Duodenal mucosa (tissue), 2 donors: ENCODE data around the gene FRMD4A.
"Not testable (repeated sequence)": the region's sequence is repeated elsewhere in the genome, so short reads cannot be mapped to it uniquely, and the experiment has no call there.

ENCODE experiments used
- H3K27ac ChIP-seq: one replicate; pipeline ENCODE4 v1.7.0; 2013; ENCODE audit warnings: low read depth, low read length
- H3K27me3 ChIP-seq, 2 donors: one replicate each; pipeline ENCODE4 v1.7.0; 2013; ENCODE audit warnings: low read length in 2 of 2, control low read depth in 1 of 2; ENCODE audit not compliant: insufficient read depth in 2 of 2, control insufficient read depth in 1 of 2
- H3K36me3 ChIP-seq, 2 donors: one replicate each; pipeline ENCODE4 v1.7.0; 2013; ENCODE audit warnings: low read length in 2 of 2, control low read depth in 1 of 2; ENCODE audit not compliant: insufficient read depth in 2 of 2, control insufficient read depth in 1 of 2
- H3K4me1 ChIP-seq, 2 donors: one replicate each; pipeline ENCODE4 v1.7.0; 2013; ENCODE audit warnings: low read length in 2 of 2, control low read depth in 1 of 2; ENCODE audit not compliant: insufficient read depth in 2 of 2, control insufficient read depth in 1 of 2
- H3K4me3 ChIP-seq, 2 donors: one replicate each; pipeline ENCODE4 v1.7.0; 2013; ENCODE audit warnings: low read length in 2 of 2, low read depth in 1 of 2
- H3K9ac ChIP-seq, 2 donors: one replicate each; pipeline ENCODE4 v1.7.0; 2013; ENCODE audit warnings: low read length in 2 of 2, low read depth in 1 of 2
- H3K9me3 ChIP-seq, 2 donors: one replicate each; pipeline ENCODE4 v1.7.0; 2013; ENCODE audit warnings: low read length in 2 of 2, control low read depth in 1 of 2; ENCODE audit not compliant: control insufficient read depth in 1 of 2

The FRMD4A gene

DNA sequence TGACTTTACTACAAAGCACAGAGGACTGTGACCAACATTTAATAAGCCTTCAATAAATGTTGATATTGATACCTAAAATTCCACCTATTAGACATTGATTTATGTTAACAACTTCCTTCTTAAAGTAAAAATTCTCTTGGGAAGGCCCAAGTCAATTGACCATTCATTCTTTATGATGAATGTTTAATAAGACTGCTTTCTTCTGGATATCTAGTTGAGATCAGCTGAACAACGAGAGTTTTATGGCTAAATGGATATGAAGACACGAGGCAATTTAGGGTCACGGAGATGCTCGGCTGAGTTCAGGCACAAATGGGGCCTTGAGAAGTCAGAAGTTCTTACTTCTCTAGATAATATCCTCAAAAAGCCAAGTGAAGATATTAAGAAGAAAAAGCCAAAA lies 258.8 kb downstream of the FRMD4A start:
- no peak overlapping the region for H3K9ac ChIP-seq
- H3K36me3 ChIP-seq = no peaks in the 10 kb centered on the region
- no peaks in the 10 kb centered on the region for H3K27me3 ChIP-seq
- H3K4me1 ChIP-seq = no peaks in the 10 kb centered on the region
- no peak overlapping the region for H3K27ac ChIP-seq
- H3K4me3 ChIP-seq = no peak overlapping the region
- H3K9me3 ChIP-seq = no peaks in the 10 kb centered on the region

DNA sequence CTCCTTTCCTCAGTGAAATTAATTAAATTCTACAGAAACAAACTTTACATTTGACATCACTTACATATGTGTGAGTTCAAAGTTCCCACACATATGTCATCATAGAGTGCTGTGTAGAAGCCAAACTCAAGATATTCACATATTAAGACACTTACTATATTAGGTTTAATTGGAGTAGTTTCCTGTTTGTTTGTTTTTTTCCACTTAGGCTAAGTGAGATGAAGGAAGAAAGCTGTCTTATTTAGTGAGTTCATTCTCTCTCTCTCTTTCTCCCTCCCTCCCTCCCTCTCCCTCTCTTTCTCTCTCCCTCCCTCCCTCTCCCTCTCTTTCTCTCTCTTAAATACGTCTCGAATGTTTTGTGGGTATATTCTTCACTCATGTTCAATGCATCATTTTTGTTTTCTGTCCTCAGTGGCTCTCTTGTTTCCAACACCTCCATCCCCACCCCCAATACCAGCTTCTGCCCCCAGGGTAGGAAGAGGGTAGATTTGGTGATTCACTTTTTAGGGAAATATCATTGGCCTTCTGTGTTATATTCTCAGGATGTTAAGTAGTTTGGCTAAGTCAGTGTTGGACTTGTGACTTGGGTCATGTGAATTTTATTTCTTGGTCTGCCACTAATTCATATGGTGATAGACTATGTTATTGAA lies 262.0 kb downstream of the FRMD4A start:
- no peaks in the 10 kb centered on the region for H3K4me1 ChIP-seq
- H3K27ac ChIP-seq = no peak overlapping the region
- H3K9me3 ChIP-seq = no peaks in the 10 kb centered on the region
- no peaks in the 10 kb centered on the region for H3K36me3 ChIP-seq
- no peak overlapping the region for H3K9ac ChIP-seq
- H3K4me3 ChIP-seq = no peak overlapping the region
- H3K27me3 ChIP-seq = no peaks in the 10 kb centered on the region

DNA sequence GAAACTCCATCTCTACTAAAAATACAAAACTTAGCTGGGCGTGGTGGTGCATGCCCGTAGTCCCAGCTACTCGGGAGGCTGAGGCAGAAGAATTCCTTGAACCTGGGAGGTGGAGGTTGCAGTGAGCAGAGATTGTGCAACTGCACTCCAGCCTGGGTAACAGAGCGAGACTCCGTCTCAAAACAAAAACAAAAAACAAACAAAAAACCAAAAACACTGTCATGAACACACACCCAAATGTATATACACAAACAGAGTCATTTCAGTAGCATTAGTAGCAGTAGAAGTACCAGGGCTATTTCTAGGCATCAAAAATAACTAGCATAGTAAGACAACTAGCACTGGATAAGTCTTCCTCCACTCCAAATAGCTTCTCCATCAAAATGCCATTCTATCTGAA lies 263.1 kb downstream of the FRMD4A start:
- H3K4me1 ChIP-seq, H3K36me3 ChIP-seq, H3K9ac ChIP-seq, H3K4me3 ChIP-seq, H3K9me3 ChIP-seq, H3K27me3 ChIP-seq, H3K27ac ChIP-seq: not testable (repeated sequence)

DNA sequence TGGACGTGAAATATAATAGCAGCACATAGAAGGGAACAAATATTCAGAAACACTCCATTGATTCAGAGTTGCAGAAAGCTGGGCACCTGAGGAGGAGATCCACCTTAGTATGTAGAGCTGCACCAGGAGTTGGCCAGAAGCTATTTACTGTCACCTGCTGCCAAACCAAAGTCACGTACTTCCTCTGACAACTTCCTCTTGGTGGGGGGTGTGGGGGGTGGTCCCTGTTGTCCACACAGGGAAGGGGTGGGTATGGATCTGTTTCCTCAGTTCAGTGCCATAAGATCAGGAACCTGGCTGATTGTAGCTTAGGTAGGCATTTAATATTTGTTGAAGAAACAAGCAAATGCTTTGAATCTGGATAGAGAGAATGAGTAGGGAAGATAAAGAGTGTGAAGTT lies 264.6 kb downstream of the FRMD4A start:
- H3K36me3 ChIP-seq = no peaks in the 10 kb centered on the region

DNA sequence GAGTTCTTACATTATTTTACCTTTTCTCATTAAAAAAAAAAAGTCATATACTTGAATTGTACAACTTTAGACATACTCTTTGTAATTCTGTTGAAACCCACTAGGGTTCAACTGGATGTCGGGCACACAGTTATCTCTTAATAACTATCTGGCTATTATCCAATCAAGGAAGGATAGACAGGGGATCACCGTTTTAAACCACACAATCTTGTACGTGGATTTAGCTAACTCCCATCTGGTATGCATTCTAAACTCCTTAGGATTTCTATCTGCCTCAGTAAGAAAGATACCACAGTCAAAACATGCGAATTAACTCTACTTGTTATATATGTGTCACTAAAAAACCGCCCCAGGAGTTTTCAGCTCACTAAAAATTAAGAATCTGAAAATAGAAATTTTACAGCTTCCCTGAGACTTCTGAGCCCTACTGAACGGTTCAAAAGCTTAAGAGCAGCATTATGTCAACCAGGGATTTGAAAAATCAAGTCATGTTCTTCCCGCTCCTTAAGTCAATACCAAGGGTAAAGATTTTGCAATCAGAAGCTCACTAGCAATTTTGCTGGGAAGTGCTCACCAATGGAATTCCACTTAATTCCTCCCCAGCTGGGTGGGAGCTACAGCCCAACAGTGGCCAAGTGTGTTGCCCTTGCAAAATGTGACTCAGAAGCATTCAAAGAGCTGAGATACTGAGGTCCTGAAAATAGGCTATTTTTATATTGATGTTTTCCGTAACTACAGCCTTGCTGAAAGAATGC lies 267.0 kb downstream of the FRMD4A start:
- Histone ChIP-seq H3K4me3 (no peak overlapping the region), H3K36me3 (no peaks in the 10 kb centered on the region), H3K27ac (no peak overlapping the region), H3K9me3 (no peaks in the 10 kb centered on the region), H3K27me3 (peaks cover 0 to 2% of the 10 kb centered on the region in 2 donors), H3K9ac (no peak overlapping the region), H3K4me1 (no peaks in the 10 kb centered on the region)

More for the DNA sequence above, 264.6 kb downstream of the FRMD4A start:
- no peaks in the 10 kb centered on the region for H3K9me3 ChIP-seq
- H3K4me3 ChIP-seq = no peak overlapping the region
- no peak overlapping the region for H3K27ac ChIP-seq
- H3K4me1 ChIP-seq = no peaks in the 10 kb centered on the region
- no peak overlapping the region for H3K9ac ChIP-seq
- peaks cover 0 to 2% of the 10 kb centered on the region in 2 donors for H3K27me3 ChIP-seq

DNA sequence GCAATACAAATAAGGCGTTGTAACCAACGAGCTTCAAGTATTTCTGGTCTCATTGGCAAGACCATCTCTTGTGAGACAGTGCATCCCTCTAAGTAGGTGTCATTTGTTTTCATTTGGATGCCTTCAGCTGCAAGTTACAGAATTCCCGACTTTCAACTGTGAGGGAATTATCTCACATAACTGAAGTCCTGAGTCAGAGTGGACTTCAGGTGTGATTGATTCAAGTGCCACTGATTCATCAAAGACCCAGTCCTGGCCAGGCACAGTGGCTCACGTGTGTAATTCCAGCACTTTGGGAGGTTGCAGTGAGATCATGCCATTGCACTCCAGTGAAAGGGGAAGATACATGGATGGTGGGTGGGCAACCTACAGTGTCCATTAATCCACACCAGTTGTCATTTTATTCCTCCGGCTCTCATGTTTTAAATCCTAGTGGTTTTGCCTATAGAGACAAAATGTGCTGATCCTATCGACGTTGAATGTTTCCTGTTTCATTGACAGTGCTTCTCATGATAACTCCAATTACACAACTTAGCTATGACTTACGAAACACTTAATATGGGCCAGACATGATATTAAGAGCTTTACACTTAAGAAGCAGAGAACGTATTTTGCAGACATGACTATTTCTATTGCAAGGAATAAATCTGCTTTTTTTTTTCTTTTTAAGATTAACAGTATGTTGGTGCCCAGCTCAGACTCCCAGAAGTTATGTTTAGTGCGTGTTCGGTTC lies 268.0 kb downstream of the FRMD4A start:
- no peaks in the 10 kb centered on the region for H3K36me3 ChIP-seq
- no peak overlapping the region for H3K27ac ChIP-seq

DNA sequence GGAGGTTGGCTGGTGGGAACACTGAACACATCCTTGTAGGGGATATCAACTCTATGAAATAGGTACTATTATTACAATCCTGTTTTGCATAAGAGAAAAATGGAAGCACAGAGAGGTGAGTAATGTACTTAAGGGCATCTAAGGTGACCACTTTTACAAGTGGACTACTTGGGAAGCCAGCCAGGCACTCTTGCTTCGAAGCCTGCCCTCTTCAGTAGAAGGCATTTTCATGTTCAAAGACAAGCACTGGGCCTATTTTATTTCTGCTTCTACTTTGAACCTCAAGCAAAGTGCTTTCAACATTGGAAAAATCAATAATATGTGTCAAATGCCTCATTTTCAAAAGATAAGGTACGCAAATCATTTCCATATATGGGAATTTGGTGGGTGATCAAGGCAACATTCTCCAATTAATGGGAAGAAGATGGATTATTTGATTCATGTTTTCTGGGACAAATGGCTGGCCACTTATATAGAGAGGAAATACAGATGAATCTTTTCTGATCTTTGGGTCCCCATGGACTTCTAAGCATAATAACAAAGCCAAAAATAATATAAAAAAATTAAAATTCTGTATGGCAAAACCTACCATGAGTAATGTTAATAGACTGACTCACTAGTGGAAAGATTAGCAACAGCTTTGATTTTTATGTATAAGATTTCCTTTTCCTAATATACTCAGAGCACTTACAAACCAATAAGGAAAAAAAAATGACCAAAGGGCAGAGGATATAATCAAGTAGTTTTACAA lies 270.2 kb downstream of the FRMD4A start:
- no peaks in the 10 kb centered on the region for H3K9me3 ChIP-seq
- H3K27me3 ChIP-seq = peaks cover 0 to 2% of the 10 kb centered on the region in 2 donors
- H3K4me3 ChIP-seq = no peak overlapping the region
- H3K9ac ChIP-seq = no peak overlapping the region
- H3K27ac ChIP-seq = no peak overlapping the region
- no peaks in the 10 kb centered on the region for H3K36me3 ChIP-seq
- H3K4me1 ChIP-seq = no peaks in the 10 kb centered on the region

More for the DNA sequence above, 268.0 kb downstream of the FRMD4A start:
- H3K4me1 ChIP-seq = no peaks in the 10 kb centered on the region
- no peak overlapping the region for H3K4me3 ChIP-seq
- H3K27me3 ChIP-seq = peaks cover 0 to 2% of the 10 kb centered on the region in 2 donors
- no peaks in the 10 kb centered on the region for H3K9me3 ChIP-seq
- no peak overlapping the region for H3K9ac ChIP-seq

DNA sequence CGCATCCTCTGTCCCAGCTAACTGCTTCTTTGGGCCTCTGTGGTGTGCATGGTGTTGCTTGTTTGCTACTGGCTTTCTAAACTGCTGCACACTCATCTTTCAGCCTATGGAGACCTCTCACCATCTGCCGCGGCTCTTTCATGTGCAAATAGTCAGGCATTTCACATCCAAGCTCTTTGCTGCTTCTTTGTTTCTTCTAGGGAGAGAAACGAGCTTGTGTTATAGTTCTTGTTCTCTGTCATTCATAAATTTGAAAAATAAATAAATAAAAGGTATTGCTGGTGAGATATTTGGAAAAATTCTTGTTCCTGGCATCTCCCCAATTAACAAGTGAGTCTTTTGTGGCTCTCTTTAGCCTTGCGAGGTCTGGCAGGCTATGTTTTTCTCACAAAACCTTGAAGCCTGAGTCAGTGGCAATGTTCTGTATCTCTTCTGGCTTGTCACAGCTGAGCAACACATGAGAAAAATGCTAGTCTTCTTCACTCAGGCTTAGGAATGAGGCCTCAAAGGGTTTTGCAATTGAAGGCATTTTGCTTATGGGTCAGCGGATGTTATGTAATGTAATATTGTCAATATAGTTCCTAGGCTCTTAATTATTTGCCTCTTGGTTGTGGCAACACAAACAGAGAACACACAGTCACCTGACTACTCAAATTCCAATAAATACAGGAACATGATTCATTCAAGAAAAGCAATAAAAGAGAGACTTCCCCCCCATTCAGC lies 274.0 kb downstream of the FRMD4A start:
- no peaks in the 10 kb centered on the region for H3K4me1 ChIP-seq
- no peaks in the 10 kb centered on the region for H3K36me3 ChIP-seq
- H3K27me3 ChIP-seq = no peaks in the 10 kb centered on the region
- H3K9ac ChIP-seq = no peak overlapping the region
- no peak overlapping the region for H3K27ac ChIP-seq
- H3K4me3 ChIP-seq = no peak overlapping the region
- H3K9me3 ChIP-seq = no peaks in the 10 kb centered on the region

DNA sequence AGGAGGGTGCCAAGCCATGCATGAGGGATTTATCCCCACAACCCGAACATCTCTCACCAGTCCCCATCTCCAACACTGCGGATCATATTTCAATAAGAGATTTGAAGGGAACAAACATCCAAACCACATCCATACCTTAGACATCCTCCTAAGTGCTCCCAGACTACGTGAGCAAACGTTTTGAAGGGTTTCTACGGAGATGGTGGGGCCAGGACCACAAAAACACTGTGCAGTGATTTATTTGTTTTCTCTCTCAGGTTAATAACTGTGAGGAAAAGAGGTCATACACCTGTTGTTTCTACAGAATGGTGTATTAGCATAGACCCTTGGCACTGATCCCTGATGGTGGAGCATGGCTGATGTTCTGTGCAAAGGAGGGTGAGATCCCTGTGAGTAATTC lies 277.8 kb downstream of the FRMD4A start:
- Histone ChIP-seq H3K4me1 (no peaks in the 10 kb centered on the region), H3K4me3 (no peak overlapping the region), H3K27ac (no peak overlapping the region), H3K9me3 (no peaks in the 10 kb centered on the region), H3K9ac (no peak overlapping the region), H3K27me3 (no peaks in the 10 kb centered on the region), H3K36me3 (no peaks in the 10 kb centered on the region)
